Measurements from ENCODE around the gene RSAD2.

Gene RSAD2

GRCh38 chr2:6929196-6929819, 51.7 kb downstream of the RSAD2 start:
- Histone ChIP-seq H2BK15ac (ENCODE audit: low read depth, poor library complexity, severe bottlenecking) (no peak overlapping the region), H4K91ac (ENCODE audit: low read length) (no peak overlapping the region), H2BK120ac (ENCODE audit: low read depth, low read length) (no peak overlapping the region), H3K4me1 (ENCODE audit: control insufficient read depth, insufficient read depth, low read depth, low read length) (peaks cover 2% of the 10 kb centered on the region), H3K4me3 (ENCODE audit: insufficient read depth in 1 of 2, low read depth in 1 of 2, low read length in 2 of 2) (no peak overlapping the region), H3K18ac (ENCODE audit: low read depth in 1 of 2, low read length in 2 of 2) (no peak overlapping the region), H2AK5ac (ENCODE audit: low read length, severe bottlenecking) (no peak overlapping the region), H3K27me3 (ENCODE audit: control insufficient read depth in 1 of 2, insufficient read depth in 1 of 2, low read length in 2 of 2) (no peaks in the 10 kb centered on the region), H3K36me3 (ENCODE audit: control insufficient read depth in 1 of 2, insufficient read depth in 2 of 2, low read depth in 1 of 2, low read length in 2 of 2) (no peaks in the 10 kb centered on the region), H2BK5ac (ENCODE audit: low read depth, low read length, poor library complexity, severe bottlenecking) (no peak overlapping the region), H4K8ac (ENCODE audit: low read length) (no peak overlapping the region), H3K14ac (ENCODE audit: low read length in 2 of 2) (no peak overlapping the region), H3K4ac (ENCODE audit: low read depth in 1 of 2, low read length in 2 of 2) (no peak overlapping the region), H3K79me1 (replicated peaks; ENCODE audit: low read length, poor library complexity, severe bottlenecking) (peaks cover 2% of the 10 kb centered on the region), H3K27ac (ENCODE audit: low read length, poor library complexity, severe bottlenecking) (no peak overlapping the region), H3K23ac (ENCODE audit: low read length in 2 of 2) (no peak overlapping the region), H3K9ac (ENCODE audit: low read length) (no peak overlapping the region), H2BK12ac (ENCODE audit: low read length in 2 of 2) (no peak overlapping the region), H2AFZ (ENCODE audit: low read depth, low read length) (no peak overlapping the region), H3K9me3 (ENCODE audit: control insufficient read depth, low read length) (no peaks in the 10 kb centered on the region), H3K4me2 (ENCODE audit: low read length, poor library complexity, severe bottlenecking) (no peak overlapping the region)
- 89% methylated on average over 2 of the region's 6 CpGs for WGBS
- DNase-seq = no peak

- H3K4me2 ChIP-seq (ENCODE audit: low read length, poor library complexity, severe bottlenecking) = no peak overlapping the region
- peaks cover 2% of the 10 kb centered on the region for H3K4me1 ChIP-seq (ENCODE audit: control insufficient read depth, insufficient read depth, low read depth, low read length)
- H3K4me3 ChIP-seq (ENCODE audit: insufficient read depth in 1 of 2, low read depth in 1 of 2, low read length in 2 of 2) = no peak overlapping the region
- H3K9me3 ChIP-seq (ENCODE audit: control insufficient read depth, low read length) = no peaks in the 10 kb centered on the region
- H3K9ac ChIP-seq (ENCODE audit: low read length) = no peak overlapping the region
- no peak overlapping the region for H3K14ac ChIP-seq (ENCODE audit: low read length in 2 of 2)
- H3K36me3 ChIP-seq (ENCODE audit: control insufficient read depth in 1 of 2, insufficient read depth in 2 of 2, low read depth in 1 of 2, low read length in 2 of 2) = no peaks in the 10 kb centered on the region
- no peak for DNase-seq
- H4K8ac ChIP-seq (ENCODE audit: low read length) = no peak overlapping the region
- 79% methylated on average over 4 of the region's 4 CpGs for WGBS
- peak overlapping the region in 1 of 2 experiments; percentile 89 for H2BK12ac ChIP-seq (ENCODE audit: low read length in 2 of 2)
- H2AK5ac ChIP-seq (ENCODE audit: low read length, severe bottlenecking) = no peak overlapping the region
- no peaks in the 10 kb centered on the region for H3K27me3 ChIP-seq (ENCODE audit: control insufficient read depth in 1 of 2, insufficient read depth in 1 of 2, low read length in 2 of 2)
- H3K4ac ChIP-seq (ENCODE audit: low read depth in 1 of 2, low read length in 2 of 2) = no peak overlapping the region
- peak overlapping the region in 1 of 2 experiments; percentile 78 for H3K18ac ChIP-seq (ENCODE audit: low read depth in 1 of 2, low read length in 2 of 2)
- H3K23ac ChIP-seq (ENCODE audit: low read length in 2 of 2) = no peak overlapping the region
- no peak overlapping the region for H3K27ac ChIP-seq (ENCODE audit: low read length, poor library complexity, severe bottlenecking)
- H3K79me1 ChIP-seq (replicated peaks; ENCODE audit: low read length, poor library complexity, severe bottlenecking) = peaks cover 2% of the 10 kb centered on the region
- H2BK5ac ChIP-seq (ENCODE audit: low read depth, low read length, poor library complexity, severe bottlenecking) = no peak overlapping the region
- H2AFZ ChIP-seq (ENCODE audit: low read depth, low read length) = no peak overlapping the region
- no peak overlapping the region for H2BK120ac ChIP-seq (ENCODE audit: low read depth, low read length)
- H4K91ac ChIP-seq (ENCODE audit: low read length) = no peak overlapping the region
- H2BK15ac ChIP-seq (ENCODE audit: low read depth, poor library complexity, severe bottlenecking) = no peak overlapping the region
Measured at GRCh38 chr2:6930923-6931647, 53.5 kb downstream of the RSAD2 start.

GRCh38 chr2:6931753-6932152, 54.2 kb downstream of the RSAD2 start:
- no peak overlapping the region for H3K18ac ChIP-seq (ENCODE audit: low read depth in 1 of 2, low read length in 2 of 2)
- no peak overlapping the region for H2BK120ac ChIP-seq (ENCODE audit: low read depth, low read length)
- no peak overlapping the region for H3K23ac ChIP-seq (ENCODE audit: low read length in 2 of 2)
- WGBS = 92% methylated on average over 1 of the region's 1 CpG
- H3K9me3 ChIP-seq (ENCODE audit: control insufficient read depth, low read length) = no peaks in the 10 kb centered on the region
- H3K4me3 ChIP-seq (ENCODE audit: insufficient read depth in 1 of 2, low read depth in 1 of 2, low read length in 2 of 2) = no peak overlapping the region
- no peak overlapping the region for H3K27ac ChIP-seq (ENCODE audit: low read length, poor library complexity, severe bottlenecking)
- H2AK5ac ChIP-seq (ENCODE audit: low read length, severe bottlenecking) = no peak overlapping the region
- no peak overlapping the region for H4K91ac ChIP-seq (ENCODE audit: low read length)
- DNase-seq = no peak
- H2BK15ac ChIP-seq (ENCODE audit: low read depth, poor library complexity, severe bottlenecking) = no peak overlapping the region
- peaks cover 3% of the 10 kb centered on the region for H3K79me1 ChIP-seq (replicated peaks; ENCODE audit: low read length, poor library complexity, severe bottlenecking)
- no peaks in the 10 kb centered on the region for H3K36me3 ChIP-seq (ENCODE audit: control insufficient read depth in 1 of 2, insufficient read depth in 2 of 2, low read depth in 1 of 2, low read length in 2 of 2)
- no peak overlapping the region for H3K9ac ChIP-seq (ENCODE audit: low read length)
- no peak overlapping the region for H3K14ac ChIP-seq (ENCODE audit: low read length in 2 of 2)
- H2BK12ac ChIP-seq (ENCODE audit: low read length in 2 of 2) = no peak overlapping the region
- no peak overlapping the region for H2AFZ ChIP-seq (ENCODE audit: low read depth, low read length)
- no peak overlapping the region for H3K4me2 ChIP-seq (ENCODE audit: low read length, poor library complexity, severe bottlenecking)
- peaks cover 2% of the 10 kb centered on the region for H3K4me1 ChIP-seq (ENCODE audit: control insufficient read depth, insufficient read depth, low read depth, low read length)
- no peak overlapping the region for H3K4ac ChIP-seq (ENCODE audit: low read depth in 1 of 2, low read length in 2 of 2)
- H2BK5ac ChIP-seq (ENCODE audit: low read depth, low read length, poor library complexity, severe bottlenecking) = no peak overlapping the region
- no peak overlapping the region for H4K8ac ChIP-seq (ENCODE audit: low read length)
- no peaks in the 10 kb centered on the region for H3K27me3 ChIP-seq (ENCODE audit: control insufficient read depth in 1 of 2, insufficient read depth in 1 of 2, low read length in 2 of 2)

- H4K91ac ChIP-seq (ENCODE audit: low read length) = no peak overlapping the region
- no peak overlapping the region for H2BK15ac ChIP-seq (ENCODE audit: low read depth, poor library complexity, severe bottlenecking)
- no peak overlapping the region for H3K14ac ChIP-seq (ENCODE audit: low read length in 2 of 2)
- WGBS = no CpG with 5 or more reads among the region's 1 CpG
- no peak overlapping the region for H3K27ac ChIP-seq (ENCODE audit: low read length, poor library complexity, severe bottlenecking)
- no peaks in the 10 kb centered on the region for H3K27me3 ChIP-seq (ENCODE audit: control insufficient read depth in 1 of 2, insufficient read depth in 1 of 2, low read length in 2 of 2)
- H3K4me2 ChIP-seq (ENCODE audit: low read length, poor library complexity, severe bottlenecking) = no peak overlapping the region
- no peak overlapping the region for H2BK5ac ChIP-seq (ENCODE audit: low read depth, low read length, poor library complexity, severe bottlenecking)
- H4K8ac ChIP-seq (ENCODE audit: low read length) = no peak overlapping the region
- peaks cover 4% of the 10 kb centered on the region for H3K79me1 ChIP-seq (replicated peaks; ENCODE audit: low read length, poor library complexity, severe bottlenecking)
- H3K36me3 ChIP-seq (ENCODE audit: control insufficient read depth in 1 of 2, insufficient read depth in 2 of 2, low read depth in 1 of 2, low read length in 2 of 2) = no peaks in the 10 kb centered on the region
- H3K18ac ChIP-seq (ENCODE audit: low read depth in 1 of 2, low read length in 2 of 2) = no peak overlapping the region
- H3K23ac ChIP-seq (ENCODE audit: low read length in 2 of 2) = no peak overlapping the region
- H3K9me3 ChIP-seq (ENCODE audit: control insufficient read depth, low read length) = no peaks in the 10 kb centered on the region
- H3K9ac ChIP-seq (ENCODE audit: low read length) = no peak overlapping the region
- H2AK5ac ChIP-seq (ENCODE audit: low read length, severe bottlenecking) = no peak overlapping the region
- H3K4ac ChIP-seq (ENCODE audit: low read depth in 1 of 2, low read length in 2 of 2) = no peak overlapping the region
- H2BK12ac ChIP-seq (ENCODE audit: low read length in 2 of 2) = no peak overlapping the region
- H3K4me3 ChIP-seq (ENCODE audit: insufficient read depth in 1 of 2, low read depth in 1 of 2, low read length in 2 of 2) = no peak overlapping the region
- H2BK120ac ChIP-seq (ENCODE audit: low read depth, low read length) = no peak overlapping the region
- peaks cover 2% of the 10 kb centered on the region for H3K4me1 ChIP-seq (ENCODE audit: control insufficient read depth, insufficient read depth, low read depth, low read length)
- no peak for DNase-seq
- no peak overlapping the region for H2AFZ ChIP-seq (ENCODE audit: low read depth, low read length)
Measured at GRCh38 chr2:6932206-6932605, 54.6 kb downstream of the RSAD2 start.

All from mesenchymal stem cell (in vitro differentiated cells and primary cell).